ENCODE measurements around the gene AGK. TPM values are rescaled to one million over a fixed set of nuclear protein-coding genes. Genes with fewer than 3 reads are reported as not detected.

AGK gene
- total and polyA plus RNA-seq, 4 donors = 7.2 to 13.6 (median 8.9) TPM

DNA sequence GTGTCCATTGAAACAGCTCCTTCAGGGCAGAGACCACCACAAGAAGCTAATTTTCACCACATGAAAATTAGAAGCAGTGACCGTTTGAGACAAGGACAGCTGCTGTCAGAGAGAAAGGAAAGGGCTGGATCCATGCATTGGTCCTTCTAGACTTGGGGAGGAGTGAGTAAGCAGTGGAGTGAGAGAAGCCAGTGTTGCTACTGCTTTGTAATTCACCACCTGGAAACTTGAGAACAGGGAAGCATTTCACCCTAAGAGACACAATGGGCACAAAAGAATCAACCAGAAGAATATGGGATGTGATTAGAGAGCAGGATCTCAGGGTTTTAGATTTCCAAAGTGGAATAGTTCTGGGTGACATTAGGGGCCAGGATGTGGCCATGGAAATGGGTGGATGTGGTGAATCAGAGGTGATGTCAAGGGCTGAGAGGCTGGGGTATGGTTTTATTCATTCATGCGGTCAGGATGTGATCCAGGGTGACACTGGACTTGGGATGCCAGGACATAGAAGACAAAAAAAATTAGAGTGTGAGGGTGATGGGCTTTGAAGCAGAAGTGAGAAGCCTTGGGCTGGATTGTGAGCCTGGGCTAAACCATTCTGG, 89.1 kb downstream of the AGK start:
- Histone ChIP-seq H3K9me3 (ENCODE audit: control insufficient read depth in 4 of 4, low read length in 3 of 4) (no peaks in the 10 kb centered on the region), H3K4me1 (ENCODE audit: control insufficient read depth in 4 of 4, insufficient read depth in 4 of 4, low read length in 3 of 4) (no peaks in the 10 kb centered on the region), H3K4me3 (ENCODE audit: low read depth in 1 of 3, low read length in 3 of 3) (no peak overlapping the region), H3K27me3 (ENCODE audit: control insufficient read depth in 4 of 4, insufficient read depth in 4 of 4, low read length in 3 of 4) (no peaks in the 10 kb centered on the region), H3K36me3 (ENCODE audit: control insufficient read depth in 4 of 4, insufficient read depth in 3 of 4, low read depth in 1 of 4, low read length in 3 of 4) (peaks cover 2 to 8% (median 4%) of the 10 kb centered on the region in 4 donors), H3K27ac (ENCODE audit: low read depth in 1 of 2, low read length in 2 of 2) (no peak overlapping the region), H3K9ac (ENCODE audit: low read depth in 1 of 2, low read length in 2 of 2) (no peak overlapping the region)
- 88% methylated on average over 2 of the region's 2 CpGs for WGBS
- no peak for DNase-seq (ENCODE audit: low spot score)
- TF ChIP-seq RAD21 (IDR thresholded peaks at IDR 0.05) = no peak
- TF ChIP-seq, protein P1, sequence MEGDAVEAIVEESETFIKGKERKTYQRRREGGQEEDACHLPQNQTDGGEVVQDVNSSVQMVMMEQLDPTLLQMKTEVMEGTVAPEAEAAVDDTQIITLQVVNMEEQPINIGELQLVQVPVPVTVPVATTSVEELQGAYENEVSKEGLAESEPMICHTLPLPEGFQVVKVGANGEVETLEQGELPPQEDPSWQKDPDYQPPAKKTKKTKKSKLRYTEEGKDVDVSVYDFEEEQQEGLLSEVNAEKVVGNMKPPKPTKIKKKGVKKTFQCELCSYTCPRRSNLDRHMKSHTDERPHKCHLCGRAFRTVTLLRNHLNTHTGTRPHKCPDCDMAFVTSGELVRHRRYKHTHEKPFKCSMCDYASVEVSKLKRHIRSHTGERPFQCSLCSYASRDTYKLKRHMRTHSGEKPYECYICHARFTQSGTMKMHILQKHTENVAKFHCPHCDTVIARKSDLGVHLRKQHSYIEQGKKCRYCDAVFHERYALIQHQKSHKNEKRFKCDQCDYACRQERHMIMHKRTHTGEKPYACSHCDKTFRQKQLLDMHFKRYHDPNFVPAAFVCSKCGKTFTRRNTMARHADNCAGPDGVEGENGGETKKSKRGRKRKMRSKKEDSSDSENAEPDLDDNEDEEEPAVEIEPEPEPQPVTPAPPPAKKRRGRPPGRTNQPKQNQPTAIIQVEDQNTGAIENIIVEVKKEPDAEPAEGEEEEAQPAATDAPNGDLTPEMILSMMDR (IDR thresholded peaks at IDR 0.05; ENCODE audit: low read depth, low read length, missing input control) = no peak
- TF ChIP-seq FOXA1 (IDR thresholded peaks at IDR 0.05) = no peak
- no peak for TF ChIP-seq HNF4A (conservative IDR thresholded peaks at IDR 0.05)

DNA sequence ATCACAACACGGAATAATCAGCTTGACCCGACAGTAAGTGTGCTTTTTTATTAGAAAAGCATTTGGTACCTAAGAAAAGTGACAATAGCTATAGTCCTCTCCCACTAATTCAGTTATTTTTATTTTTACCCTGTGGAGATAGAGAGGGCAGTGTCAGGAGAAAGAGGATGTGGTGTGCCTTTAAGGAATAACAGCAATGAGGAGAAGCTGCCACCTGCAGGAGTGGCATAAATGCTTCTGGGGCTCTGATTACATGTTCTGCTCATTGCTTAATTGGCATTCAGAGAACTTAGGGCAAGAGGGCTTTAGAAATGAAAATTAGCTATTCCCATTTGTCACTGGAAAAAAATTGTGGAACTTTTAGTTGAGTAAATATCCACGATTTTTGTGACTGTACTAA, 90.7 kb downstream of the AGK start:
- WGBS = 95% methylated on average over 3 of the region's 3 CpGs

More for the DNA sequence above, 90.7 kb downstream of the AGK start:
- no peaks in the 10 kb centered on the region for H3K4me1 ChIP-seq (ENCODE audit: control insufficient read depth in 4 of 4, insufficient read depth in 4 of 4, low read length in 3 of 4)
- H3K27me3 ChIP-seq (ENCODE audit: control insufficient read depth in 4 of 4, insufficient read depth in 4 of 4, low read length in 3 of 4) = no peaks in the 10 kb centered on the region
- no peaks in the 10 kb centered on the region for H3K9me3 ChIP-seq (ENCODE audit: control insufficient read depth in 4 of 4, low read length in 3 of 4)
- H3K4me3 ChIP-seq (ENCODE audit: low read depth in 1 of 3, low read length in 3 of 3) = no peak overlapping the region
- no peak overlapping the region for H3K9ac ChIP-seq (ENCODE audit: low read depth in 1 of 2, low read length in 2 of 2)
- no peak for DNase-seq (ENCODE audit: low spot score)
- no peak overlapping the region for H3K27ac ChIP-seq (ENCODE audit: low read depth in 1 of 2, low read length in 2 of 2)
- peaks cover 2 to 8% (median 5%) of the 10 kb centered on the region in 4 donors for H3K36me3 ChIP-seq (ENCODE audit: control insufficient read depth in 4 of 4, insufficient read depth in 3 of 4, low read depth in 1 of 4, low read length in 3 of 4)
- TF ChIP-seq JUND (IDR thresholded peaks at IDR 0.05) (no peak), YY1 (IDR thresholded peaks at IDR 0.05) (no peak), FOXA1 (IDR thresholded peaks at IDR 0.05) (no peak), HNF4G (IDR thresholded peaks at IDR 0.05) (no peak), TAF1 (conservative IDR thresholded peaks at IDR 0.05) (no peak), NR2F2 (IDR thresholded peaks at IDR 0.05) (no peak), EGR1 (IDR thresholded peaks at IDR 0.05; ENCODE audit: low read depth in 2 of 2) (no peak), GABPA (IDR thresholded peaks at IDR 0.05 in 1 of 2, conservative IDR thresholded peaks at IDR 0.05 in 1 of 2) (no peak), FOXA2 (IDR thresholded peaks at IDR 0.05) (no peak), HNF4A (conservative IDR thresholded peaks at IDR 0.05) (no peak), RAD21 (IDR thresholded peaks at IDR 0.05) (no peak)
- TF ChIP-seq, protein P1 (IDR thresholded peaks at IDR 0.05; ENCODE audit: low read depth, low read length, missing input control) = no peak
- TF ChIP-seq, protein P2, sequence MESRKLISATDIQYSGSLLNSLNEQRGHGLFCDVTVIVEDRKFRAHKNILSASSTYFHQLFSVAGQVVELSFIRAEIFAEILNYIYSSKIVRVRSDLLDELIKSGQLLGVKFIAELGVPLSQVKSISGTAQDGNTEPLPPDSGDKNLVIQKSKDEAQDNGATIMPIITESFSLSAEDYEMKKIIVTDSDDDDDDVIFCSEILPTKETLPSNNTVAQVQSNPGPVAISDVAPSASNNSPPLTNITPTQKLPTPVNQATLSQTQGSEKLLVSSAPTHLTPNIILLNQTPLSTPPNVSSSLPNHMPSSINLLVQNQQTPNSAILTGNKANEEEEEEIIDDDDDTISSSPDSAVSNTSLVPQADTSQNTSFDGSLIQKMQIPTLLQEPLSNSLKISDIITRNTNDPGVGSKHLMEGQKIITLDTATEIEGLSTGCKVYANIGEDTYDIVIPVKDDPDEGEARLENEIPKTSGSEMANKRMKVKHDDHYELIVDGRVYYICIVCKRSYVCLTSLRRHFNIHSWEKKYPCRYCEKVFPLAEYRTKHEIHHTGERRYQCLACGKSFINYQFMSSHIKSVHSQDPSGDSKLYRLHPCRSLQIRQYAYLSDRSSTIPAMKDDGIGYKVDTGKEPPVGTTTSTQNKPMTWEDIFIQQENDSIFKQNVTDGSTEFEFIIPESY (IDR thresholded peaks at IDR 0.05) = no peak
- TF ChIP-seq, protein P3, sequence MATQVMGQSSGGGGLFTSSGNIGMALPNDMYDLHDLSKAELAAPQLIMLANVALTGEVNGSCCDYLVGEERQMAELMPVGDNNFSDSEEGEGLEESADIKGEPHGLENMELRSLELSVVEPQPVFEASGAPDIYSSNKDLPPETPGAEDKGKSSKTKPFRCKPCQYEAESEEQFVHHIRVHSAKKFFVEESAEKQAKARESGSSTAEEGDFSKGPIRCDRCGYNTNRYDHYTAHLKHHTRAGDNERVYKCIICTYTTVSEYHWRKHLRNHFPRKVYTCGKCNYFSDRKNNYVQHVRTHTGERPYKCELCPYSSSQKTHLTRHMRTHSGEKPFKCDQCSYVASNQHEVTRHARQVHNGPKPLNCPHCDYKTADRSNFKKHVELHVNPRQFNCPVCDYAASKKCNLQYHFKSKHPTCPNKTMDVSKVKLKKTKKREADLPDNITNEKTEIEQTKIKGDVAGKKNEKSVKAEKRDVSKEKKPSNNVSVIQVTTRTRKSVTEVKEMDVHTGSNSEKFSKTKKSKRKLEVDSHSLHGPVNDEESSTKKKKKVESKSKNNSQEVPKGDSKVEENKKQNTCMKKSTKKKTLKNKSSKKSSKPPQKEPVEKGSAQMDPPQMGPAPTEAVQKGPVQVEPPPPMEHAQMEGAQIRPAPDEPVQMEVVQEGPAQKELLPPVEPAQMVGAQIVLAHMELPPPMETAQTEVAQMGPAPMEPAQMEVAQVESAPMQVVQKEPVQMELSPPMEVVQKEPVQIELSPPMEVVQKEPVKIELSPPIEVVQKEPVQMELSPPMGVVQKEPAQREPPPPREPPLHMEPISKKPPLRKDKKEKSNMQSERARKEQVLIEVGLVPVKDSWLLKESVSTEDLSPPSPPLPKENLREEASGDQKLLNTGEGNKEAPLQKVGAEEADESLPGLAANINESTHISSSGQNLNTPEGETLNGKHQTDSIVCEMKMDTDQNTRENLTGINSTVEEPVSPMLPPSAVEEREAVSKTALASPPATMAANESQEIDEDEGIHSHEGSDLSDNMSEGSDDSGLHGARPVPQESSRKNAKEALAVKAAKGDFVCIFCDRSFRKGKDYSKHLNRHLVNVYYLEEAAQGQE (IDR thresholded peaks at IDR 0.05) = no peak
- TF ChIP-seq, protein P4, sequence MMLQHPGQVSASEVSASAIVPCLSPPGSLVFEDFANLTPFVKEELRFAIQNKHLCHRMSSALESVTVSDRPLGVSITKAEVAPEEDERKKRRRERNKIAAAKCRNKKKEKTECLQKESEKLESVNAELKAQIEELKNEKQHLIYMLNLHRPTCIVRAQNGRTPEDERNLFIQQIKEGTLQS (IDR thresholded peaks at IDR 0.05) = no peak
